ENCODE results near the gene GCN1. TPM values are rescaled to one million over a fixed set of nuclear protein-coding genes. Genes with fewer than 3 reads are reported as not detected.

The GCN1 gene
- polyA plus RNA-seq, 3 donors: 5.0 to 22.1 (median 8.3) TPM

- TF ChIP-seq CTCF (IDR thresholded peaks at IDR 0.05): no peak
- H3K27ac Mint-ChIP-seq: peak overlapping the region in 1 of 7 donors; percentile 18
- Histone ChIP-seq H3K4me1 (ENCODE audit: control insufficient read depth in 1 of 2, insufficient read depth in 2 of 2, low read length in 2 of 2) (peaks cover 53 to 71% of the 10 kb centered on the region in 2 donors), H3K4me3 (replicated peaks in 1 of 3; ENCODE audit: low read depth in 2 of 3, low read length in 3 of 3) (no peak overlapping the region), H3K9me3 (replicated peaks in 1 of 2; ENCODE audit: control insufficient read depth in 1 of 2, insufficient read depth in 1 of 2, low read length in 2 of 2) (no peaks in the 10 kb centered on the region), H3K36me3 (replicated peaks in 1 of 2; ENCODE audit: control insufficient read depth in 1 of 2, insufficient read depth in 2 of 2, low read length in 2 of 2) (peaks cover 3 to 32% of the 10 kb centered on the region in 2 donors), H3K79me2 (ENCODE audit: insufficient read depth, low read length) (peaks cover 94% of the 10 kb centered on the region), H3K27me3 (ENCODE audit: control insufficient read depth in 2 of 2, insufficient read depth in 2 of 2, low read length in 2 of 2) (no peaks in the 10 kb centered on the region), H2AFZ (ENCODE audit: insufficient read depth, low read depth, low read length, poor library complexity, severe bottlenecking) (no peak overlapping the region), H3K4me2 (replicated peaks; ENCODE audit: extremely low read depth, low read length, poor library complexity, severe bottlenecking) (no peak overlapping the region), H3K9ac (ENCODE audit: insufficient read depth, low read length, poor library complexity, severe bottlenecking) (no peak overlapping the region), H4K20me1 (ENCODE audit: insufficient read depth, low read length) (peaks cover 100% of the 10 kb centered on the region), H3K27ac (ENCODE audit: low read depth in 1 of 2, low read length in 2 of 2) (no peak overlapping the region)
- H3K27me3 Mint-ChIP-seq (ENCODE audit: low read depth in 3 of 3): peaks cover 1 to 4% (median 3%) of the 10 kb centered on the region in 3 donors
- H3K36me3 Mint-ChIP-seq: peaks cover 42 to 57% of the 10 kb centered on the region in 2 donors
- WGBS (ENCODE audit: insufficient coverage): 95% methylated on average over 5 of the region's 8 CpGs
- H3K4me1 Mint-ChIP-seq: peaks cover 77% of the 10 kb centered on the region
- H3K4me3 Mint-ChIP-seq: no peak overlapping the region
- peaks cover 0 to 3% (median 0%) of the 10 kb centered on the region in 7 donors for H3K9me3 Mint-ChIP-seq
- intact Hi-C loops (cut with micrococcal nuclease): no loop called here
- no peak for DNase-seq
These were observed 48.6 kb upstream of the GCN1 start for GRCh38 chr12:120242971-120243699.

- no peak for DNase-seq
- intact Hi-C loops (cut with micrococcal nuclease): no loop called here
- no peak overlapping the region for H3K4me3 ChIP-seq (replicated peaks in 1 of 3; ENCODE audit: low read depth in 2 of 3, low read length in 3 of 3)
- TF ChIP-seq CTCF (IDR thresholded peaks at IDR 0.05): no peak
- no peak overlapping the region for H3K9ac ChIP-seq (ENCODE audit: insufficient read depth, low read length, poor library complexity, severe bottlenecking)
- peaks cover 3 to 32% of the 10 kb centered on the region in 2 donors for H3K36me3 ChIP-seq (replicated peaks in 1 of 2; ENCODE audit: control insufficient read depth in 1 of 2, insufficient read depth in 2 of 2, low read length in 2 of 2)
- peaks cover 100% of the 10 kb centered on the region for H4K20me1 ChIP-seq (ENCODE audit: insufficient read depth, low read length)
- Mint-ChIP-seq H3K27ac (peak overlapping the region in 2 of 7 donors; percentile 10 to 58), H3K27me3 (ENCODE audit: low read depth in 3 of 3) (peaks cover 1 to 4% (median 3%) of the 10 kb centered on the region in 3 donors), H3K9me3 (peaks cover 0 to 3% (median 0%) of the 10 kb centered on the region in 7 donors), H3K4me1 (peaks cover 77% of the 10 kb centered on the region), H3K36me3 (peaks cover 36 to 53% of the 10 kb centered on the region in 2 donors), H3K4me3 (no peak overlapping the region)
- H3K79me2 ChIP-seq (ENCODE audit: insufficient read depth, low read length): peaks cover 93% of the 10 kb centered on the region
- peak overlapping the region in 1 of 2 donors; percentile 0 for H3K27ac ChIP-seq (ENCODE audit: low read depth in 1 of 2, low read length in 2 of 2)
- 41% methylated on average over 7 of the region's 9 CpGs for WGBS (ENCODE audit: insufficient coverage)
- no peaks in the 10 kb centered on the region for H3K27me3 ChIP-seq (ENCODE audit: control insufficient read depth in 2 of 2, insufficient read depth in 2 of 2, low read length in 2 of 2)
- no peak overlapping the region for H2AFZ ChIP-seq (ENCODE audit: insufficient read depth, low read depth, low read length, poor library complexity, severe bottlenecking)
- no peaks in the 10 kb centered on the region for H3K9me3 ChIP-seq (replicated peaks in 1 of 2; ENCODE audit: control insufficient read depth in 1 of 2, insufficient read depth in 1 of 2, low read length in 2 of 2)
- peaks cover 53 to 71% of the 10 kb centered on the region in 2 donors for H3K4me1 ChIP-seq (ENCODE audit: control insufficient read depth in 1 of 2, insufficient read depth in 2 of 2, low read length in 2 of 2)
- H3K4me2 ChIP-seq (replicated peaks; ENCODE audit: extremely low read depth, low read length, poor library complexity, severe bottlenecking): no peak overlapping the region
These were observed 47.8 kb upstream of the GCN1 start for GRCh38 chr12:120242275-120242799.
